ENCODE measurements around the gene PDGFA. TPM values are rescaled to one million over a fixed set of nuclear protein-coding genes. Genes with fewer than 3 reads are reported as not detected.

The PDGFA gene
- total RNA-seq, 1 experiment from 2014 or later = 20.1 TPM

GRCh38 chr7:521221-522070 lies 1.8 kb upstream of the PDGFA start:
- no peak for TF ChIP-seq CTCF (IDR thresholded peaks at IDR 0.05; ENCODE audit: unreplicated experiment)
- Mint-ChIP-seq H3K9me3 (ENCODE audit: unreplicated experiment) (no peaks in the 10 kb centered on the region), H3K27ac (ENCODE audit: low read depth, unreplicated experiment) (peak overlapping the region; percentile 31), H3K27me3 (ENCODE audit: insufficient read depth, unreplicated experiment) (no peaks in the 10 kb centered on the region), H3K36me3 (ENCODE audit: insufficient read depth, unreplicated experiment) (no peaks in the 10 kb centered on the region), H3K4me1 (ENCODE audit: insufficient read depth, unreplicated experiment) (no peaks in the 10 kb centered on the region), H3K4me3 (ENCODE audit: unreplicated experiment) (peak overlapping the region; percentile 66)
- no peak for DNase-seq (ENCODE audit: unreplicated experiment)
- no TSS peak for BruUV-seq (replicated peaks)
- intact Hi-C loops (cut with micrococcal nuclease) = no loop called here
- CTCF ChIA-PET = interaction anchor here (0.6 kb wide), 1 partner anchor 35 kb away, joined by 3 read pairs; no protein-coding TSS in a partner anchor
- POLR2A ChIA-PET = interaction anchor here (0.8 kb wide), 1 partner anchor 17 kb away, joined by 5 read pairs; no protein-coding TSS in a partner anchor

- Mint-ChIP-seq H3K9me3 (ENCODE audit: unreplicated experiment) (no peaks in the 10 kb centered on the region), H3K36me3 (ENCODE audit: insufficient read depth, unreplicated experiment) (no peaks in the 10 kb centered on the region), H3K4me1 (ENCODE audit: insufficient read depth, unreplicated experiment) (no peaks in the 10 kb centered on the region), H3K27me3 (ENCODE audit: insufficient read depth, unreplicated experiment) (no peaks in the 10 kb centered on the region), H3K4me3 (ENCODE audit: unreplicated experiment) (peak overlapping the region; percentile 66), H3K27ac (ENCODE audit: low read depth, unreplicated experiment) (no peak overlapping the region)
- TF ChIP-seq CTCF (IDR thresholded peaks at IDR 0.05; ENCODE audit: unreplicated experiment) = peak; percentile 18
- DNase-seq (ENCODE audit: unreplicated experiment) = no peak
- CTCF ChIA-PET = interaction anchor here (0.7 to 1.5 kb wide), 2 partner anchors 42 to 211 kb away, joined by 3 to 5 read pairs; no protein-coding TSS in a partner anchor
- no TSS peak for BruUV-seq (replicated peaks)
- intact Hi-C loops (cut with micrococcal nuclease) = no loop called here
- POLR2A ChIA-PET = interaction anchor here (0.6 to 2.8 kb wide), 7 partner anchors 18 to 292 kb away, joined by 3 to 39 read pairs (median 4); no protein-coding TSS in a partner anchor
Measured at GRCh38 chr7:520503-521161, 986 bp upstream of the PDGFA start.

GRCh38 chr7:518630-519483 lies 789 bp downstream of the PDGFA start:
- BruUV-seq (replicated peaks) = no TSS peak
- Mint-ChIP-seq H3K27ac (ENCODE audit: low read depth, unreplicated experiment) (no peak overlapping the region), H3K4me3 (ENCODE audit: unreplicated experiment) (peak overlapping the region; percentile 85), H3K4me1 (ENCODE audit: insufficient read depth, unreplicated experiment) (peaks cover 3% of the 10 kb centered on the region), H3K27me3 (ENCODE audit: insufficient read depth, unreplicated experiment) (no peaks in the 10 kb centered on the region), H3K9me3 (ENCODE audit: unreplicated experiment) (no peaks in the 10 kb centered on the region), H3K36me3 (ENCODE audit: insufficient read depth, unreplicated experiment) (no peaks in the 10 kb centered on the region)
- DNase-seq (ENCODE audit: unreplicated experiment) = peak; percentile 83
- CTCF ChIA-PET = interaction anchor here (0.7 to 0.8 kb wide), 3 partner anchors 161 to 985 kb away, joined by 3 read pairs; no protein-coding TSS in a partner anchor
- intact Hi-C loops (cut with micrococcal nuclease) = loop anchor here (2.0 to 5.0 kb wide), 4 partner anchors 20 to 208 kb away; partner anchors contain the start of genes DNAAF5 and PRKAR1B
- POLR2A ChIA-PET = interaction anchor here (0.6 to 2.8 kb wide), 15 partner anchors 20 to 618 kb away, joined by 3 to 39 read pairs (median 4); partner anchors contain the start of gene PRKAR1B
- TF ChIP-seq CTCF (IDR thresholded peaks at IDR 0.05; ENCODE audit: unreplicated experiment) = no peak
